ENCODE measurements around the gene NOL7. TPM values are rescaled to one million over a fixed set of nuclear protein-coding genes. Genes with fewer than 3 reads are reported as not detected.

The NOL7 gene
- total and polyA plus RNA-seq, 9 of the 15 experiments (the other 6 are each of a cell fraction or from before 2014, with no cell fraction given): 19.4 to 235 (median 157) TPM

DNA sequence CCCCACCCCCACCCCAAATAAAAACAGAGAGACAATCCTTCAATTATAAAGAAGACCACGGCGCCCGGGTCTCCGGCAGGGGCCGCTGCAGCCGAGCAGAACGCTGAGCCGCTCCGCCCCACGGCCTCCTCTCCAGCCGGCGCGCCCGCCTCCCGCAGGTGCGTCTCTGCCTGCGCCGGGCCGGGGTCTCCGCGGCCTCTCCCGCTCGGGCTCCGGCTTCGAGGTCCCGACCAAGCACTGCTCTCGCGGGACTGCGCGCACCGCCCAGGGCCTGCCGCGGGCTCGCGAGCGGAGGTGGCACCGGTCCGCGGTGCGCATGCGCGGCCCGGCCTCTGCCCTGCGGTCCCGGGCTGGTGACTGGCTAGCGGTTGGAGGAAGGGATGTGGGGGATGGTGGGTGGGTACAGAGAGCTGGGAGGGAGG, 41.0 kb upstream of the NOL7 start (continued):
- TF ChIP-seq, protein P1, sequence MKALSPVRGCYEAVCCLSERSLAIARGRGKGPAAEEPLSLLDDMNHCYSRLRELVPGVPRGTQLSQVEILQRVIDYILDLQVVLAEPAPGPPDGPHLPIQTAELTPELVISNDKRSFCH (CRISPR knock-in tag; IDR thresholded peaks at IDR 0.05): no peak
- TF ChIP-seq, protein P1 (tag; IDR thresholded peaks at IDR 0.05): no peak
- no peak for TF ChIP-seq MXI1 (IDR thresholded peaks at IDR 0.05; ENCODE audit: low read depth, low read length)
- peak; percentile 77 for TF ChIP-seq VEZF1 (CRISPR knock-in tag; IDR thresholded peaks at IDR 0.05)
- TF ChIP-seq HMGN3 (IDR thresholded peaks at IDR 0.05; ENCODE audit: borderline replicate concordance, extremely low read depth, insufficient read length, low read depth, low read length): peak; percentile 10
- no peak; the same call in 1 of the 2 replicates for TF ChIP-seq ZFX (CRISPR knock-in tag; IDR thresholded peaks at IDR 0.05)
- TF ChIP-seq GTF2B (IDR thresholded peaks at IDR 0.05; ENCODE audit: extremely low read depth, insufficient read length): no peak
- no peak for TF ChIP-seq BRCA1 (IDR thresholded peaks at IDR 0.05)
- TF ChIP-seq BRCA1 (CRISPR knock-in tag; IDR thresholded peaks at IDR 0.05): no peak
- no peak for TF ChIP-seq ELF1 (tag; IDR thresholded peaks at IDR 0.05)
- no peak for TF ChIP-seq NFIC (IDR thresholded peaks at IDR 0.05)
- TF ChIP-seq ZNF184 (CRISPR knock-in tag; IDR thresholded peaks at IDR 0.05): no peak
- no peak for TF ChIP-seq PHF21A (IDR thresholded peaks at IDR 0.05; ENCODE audit: borderline replicate concordance, low read depth)
- TF ChIP-seq, protein P2, sequence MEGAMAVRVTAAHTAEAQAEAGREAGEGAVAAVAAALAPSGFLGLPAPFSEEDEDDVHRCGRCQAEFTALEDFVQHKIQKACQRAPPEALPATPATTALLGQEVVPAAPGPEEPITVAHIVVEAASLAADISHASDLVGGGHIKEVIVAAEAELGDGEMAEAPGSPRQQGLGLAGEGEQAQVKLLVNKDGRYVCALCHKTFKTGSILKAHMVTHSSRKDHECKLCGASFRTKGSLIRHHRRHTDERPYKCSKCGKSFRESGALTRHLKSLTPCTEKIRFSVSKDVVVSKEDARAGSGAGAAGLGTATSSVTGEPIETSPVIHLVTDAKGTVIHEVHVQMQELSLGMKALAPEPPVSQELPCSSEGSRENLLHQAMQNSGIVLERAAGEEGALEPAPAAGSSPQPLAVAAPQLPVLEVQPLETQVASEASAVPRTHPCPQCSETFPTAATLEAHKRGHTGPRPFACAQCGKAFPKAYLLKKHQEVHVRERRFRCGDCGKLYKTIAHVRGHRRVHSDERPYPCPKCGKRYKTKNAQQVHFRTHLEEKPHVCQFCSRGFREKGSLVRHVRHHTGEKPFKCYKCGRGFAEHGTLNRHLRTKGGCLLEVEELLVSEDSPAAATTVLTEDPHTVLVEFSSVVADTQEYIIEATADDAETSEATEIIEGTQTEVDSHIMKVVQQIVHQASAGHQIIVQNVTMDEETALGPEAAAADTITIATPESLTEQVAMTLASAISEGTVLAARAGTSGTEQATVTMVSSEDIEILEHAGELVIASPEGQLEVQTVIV (CRISPR knock-in tag; IDR thresholded peaks at IDR 0.05; ENCODE audit: borderline replicate concordance): no peak
- no peak for TF ChIP-seq SLC30A9 (CRISPR knock-in tag; IDR thresholded peaks at IDR 0.05)
- TF ChIP-seq KHSRP (IDR thresholded peaks at IDR 0.05): no peak
- no peak for TF ChIP-seq POLR2B (IDR thresholded peaks at IDR 0.05; ENCODE audit: low read depth, partially characterized antibody)
- TF ChIP-seq NEUROD1 (IDR thresholded peaks at IDR 0.05; ENCODE audit: borderline replicate concordance, low read depth, low read length, partially characterized antibody): peak; percentile 19
- no peak for TF ChIP-seq TSHZ1 (CRISPR knock-in tag; IDR thresholded peaks at IDR 0.05)
- no peak for TF ChIP-seq CBX8 (IDR thresholded peaks at IDR 0.05; ENCODE audit: borderline replicate concordance, extremely low read depth, low read depth, low read length, poor library complexity, severe bottlenecking)
- TF ChIP-seq MEF2D (tag; conservative IDR thresholded peaks at IDR 0.05; ENCODE audit: low read depth): no peak
